Parathyroid adenoma (tissue), 2 donors: Measurements from ENCODE around the gene DNAL4.

Experiments
- H2AFZ ChIP-seq: fragments of 300-600 bp; sonication (generic); one replicate; pipeline ENCODE4 v1.7.0; 2017; ENCODE audit warnings: antibody characterized with exemption, mild to moderate bottlenecking
- H3K27ac ChIP-seq: fragments of 300-600 bp; sonication (generic); one replicate; pipeline ENCODE4 v1.7.0; 2017
- H3K27me3 ChIP-seq: fragments of 300-600 bp; sonication (generic); one replicate; pipeline ENCODE4 v1.7.0; 2017; ENCODE audit warnings: low read length; ENCODE audit not compliant: control insufficient read depth, insufficient read depth
- H3K36me3 ChIP-seq: fragments of 300-600 bp; sonication (generic); one replicate; pipeline ENCODE4 v1.7.0; 2017; ENCODE audit warnings: low read length; ENCODE audit not compliant: control insufficient read depth, insufficient read depth
- H3K4me1 ChIP-seq: fragments of 300-600 bp; sonication (generic); one replicate; pipeline ENCODE4 v1.7.0; 2017; ENCODE audit warnings: control low read depth
- H3K4me2 ChIP-seq: fragments of 300-600 bp; sonication (generic); one replicate; pipeline ENCODE4 v1.7.0; 2017; ENCODE audit warnings: low read length
- H3K4me3 ChIP-seq: fragments of 300-600 bp; sonication (generic); one replicate; pipeline ENCODE4 v1.7.0; 2017; ENCODE audit warnings: low read depth, low read length
- H3K79me2 ChIP-seq: fragments of 300-600 bp; sonication (generic); one replicate; pipeline ENCODE4 v1.7.0; 2017; ENCODE audit warnings: control low read depth
- H3K9ac ChIP-seq: fragments of 300-600 bp; sonication (generic); one replicate; pipeline ENCODE4 v1.7.0; 2017; ENCODE audit warnings: mild to moderate bottlenecking
- H3K9me3 ChIP-seq: fragments of 300-600 bp; sonication (generic); one replicate; pipeline ENCODE4 v1.7.0; 2017; ENCODE audit warnings: low read length; ENCODE audit not compliant: control insufficient read depth
- TF ChIP-seq, protein P1 (sequence below): fragments of 300-600 bp; sonication (generic); IDR thresholded peaks from one replicate; pipeline ENCODE4 v1.7.0; 2017; ENCODE audit warnings: antibody characterized with exemption, mild to moderate bottlenecking
- donor health status: primary hyperparathyroidism.

The DNAL4 gene

DNA sequence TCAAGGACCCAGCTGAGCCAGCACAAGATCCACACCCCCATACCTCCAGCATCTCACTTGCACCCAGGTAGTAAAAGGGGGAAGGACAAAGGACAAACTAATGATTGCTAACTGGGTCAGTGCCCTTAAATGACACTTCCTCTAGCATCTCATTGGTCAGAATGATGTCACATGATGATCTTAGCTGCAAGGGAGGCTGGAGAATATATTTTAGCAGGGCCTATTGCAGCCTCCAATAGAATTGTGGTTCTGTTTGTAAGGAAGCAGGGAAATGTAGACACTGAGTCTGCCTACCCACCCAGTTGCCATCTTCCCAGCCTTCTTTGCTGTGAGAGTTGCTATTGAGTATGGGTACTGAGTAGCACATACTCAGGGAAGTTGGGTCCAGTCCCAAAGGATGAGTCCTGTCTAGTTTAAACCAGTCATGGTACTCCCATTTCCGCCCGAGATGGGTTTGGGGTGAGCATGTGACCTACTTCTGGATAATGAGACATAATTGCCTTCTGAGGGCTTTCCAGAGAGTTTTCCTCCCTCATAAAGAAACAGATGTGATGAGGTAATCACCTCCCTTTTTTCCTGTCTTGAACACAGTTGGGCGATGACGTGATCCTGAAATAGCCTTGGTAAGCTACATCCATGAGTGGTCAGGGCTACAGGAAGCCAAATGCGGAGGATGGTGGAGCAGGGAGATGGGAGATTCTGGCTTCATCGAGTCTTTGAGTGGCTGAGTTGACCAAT is 5.5 kb upstream of the DNAL4 start:
- H3K27ac ChIP-seq: no peak overlapping the region
- no peaks in the 10 kb centered on the region for H3K79me2 ChIP-seq
- TF ChIP-seq, protein P1, sequence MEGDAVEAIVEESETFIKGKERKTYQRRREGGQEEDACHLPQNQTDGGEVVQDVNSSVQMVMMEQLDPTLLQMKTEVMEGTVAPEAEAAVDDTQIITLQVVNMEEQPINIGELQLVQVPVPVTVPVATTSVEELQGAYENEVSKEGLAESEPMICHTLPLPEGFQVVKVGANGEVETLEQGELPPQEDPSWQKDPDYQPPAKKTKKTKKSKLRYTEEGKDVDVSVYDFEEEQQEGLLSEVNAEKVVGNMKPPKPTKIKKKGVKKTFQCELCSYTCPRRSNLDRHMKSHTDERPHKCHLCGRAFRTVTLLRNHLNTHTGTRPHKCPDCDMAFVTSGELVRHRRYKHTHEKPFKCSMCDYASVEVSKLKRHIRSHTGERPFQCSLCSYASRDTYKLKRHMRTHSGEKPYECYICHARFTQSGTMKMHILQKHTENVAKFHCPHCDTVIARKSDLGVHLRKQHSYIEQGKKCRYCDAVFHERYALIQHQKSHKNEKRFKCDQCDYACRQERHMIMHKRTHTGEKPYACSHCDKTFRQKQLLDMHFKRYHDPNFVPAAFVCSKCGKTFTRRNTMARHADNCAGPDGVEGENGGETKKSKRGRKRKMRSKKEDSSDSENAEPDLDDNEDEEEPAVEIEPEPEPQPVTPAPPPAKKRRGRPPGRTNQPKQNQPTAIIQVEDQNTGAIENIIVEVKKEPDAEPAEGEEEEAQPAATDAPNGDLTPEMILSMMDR: no peak

DNA sequence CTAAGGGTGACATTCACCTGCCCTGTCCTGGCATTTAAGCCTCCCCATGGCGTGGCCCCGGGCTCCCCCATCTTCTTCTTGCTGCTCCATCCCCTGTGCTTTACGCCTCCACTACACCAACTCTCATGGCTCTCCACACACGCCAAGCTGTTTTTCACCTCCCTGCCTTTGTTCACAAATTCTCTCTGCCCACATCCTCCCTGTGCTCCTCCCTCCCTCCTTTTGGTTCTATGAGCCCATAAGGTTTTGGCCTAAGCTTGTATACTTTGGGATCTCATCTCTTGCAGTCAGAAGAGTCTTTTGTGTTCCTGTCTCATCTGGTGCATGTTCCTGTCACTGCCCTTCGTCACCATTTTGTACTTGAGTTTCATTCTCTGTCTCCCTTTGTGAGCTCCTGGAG is 4.6 kb upstream of the DNAL4 start:
- TF ChIP-seq, protein P1: no peak
- Histone ChIP-seq H3K4me1 (peaks cover 4% of the 10 kb centered on the region), H3K4me2 (no peak overlapping the region), H3K79me2 (no peaks in the 10 kb centered on the region), H3K27ac (no peak overlapping the region), H3K4me3 (no peak overlapping the region), H3K27me3 (no peaks in the 10 kb centered on the region), H3K9ac (no peak overlapping the region), H2AFZ (no peak overlapping the region), H3K9me3 (no peaks in the 10 kb centered on the region), H3K36me3 (no peaks in the 10 kb centered on the region)

More for the DNA sequence above, 5.5 kb upstream of the DNAL4 start:
- Histone ChIP-seq H3K4me1 (peaks cover under 1% of the 10 kb centered on the region), H3K9me3 (no peaks in the 10 kb centered on the region), H3K9ac (no peak overlapping the region), H3K4me3 (no peak overlapping the region), H3K36me3 (no peaks in the 10 kb centered on the region), H3K27me3 (no peaks in the 10 kb centered on the region), H2AFZ (no peak overlapping the region), H3K4me2 (no peak overlapping the region)

DNA sequence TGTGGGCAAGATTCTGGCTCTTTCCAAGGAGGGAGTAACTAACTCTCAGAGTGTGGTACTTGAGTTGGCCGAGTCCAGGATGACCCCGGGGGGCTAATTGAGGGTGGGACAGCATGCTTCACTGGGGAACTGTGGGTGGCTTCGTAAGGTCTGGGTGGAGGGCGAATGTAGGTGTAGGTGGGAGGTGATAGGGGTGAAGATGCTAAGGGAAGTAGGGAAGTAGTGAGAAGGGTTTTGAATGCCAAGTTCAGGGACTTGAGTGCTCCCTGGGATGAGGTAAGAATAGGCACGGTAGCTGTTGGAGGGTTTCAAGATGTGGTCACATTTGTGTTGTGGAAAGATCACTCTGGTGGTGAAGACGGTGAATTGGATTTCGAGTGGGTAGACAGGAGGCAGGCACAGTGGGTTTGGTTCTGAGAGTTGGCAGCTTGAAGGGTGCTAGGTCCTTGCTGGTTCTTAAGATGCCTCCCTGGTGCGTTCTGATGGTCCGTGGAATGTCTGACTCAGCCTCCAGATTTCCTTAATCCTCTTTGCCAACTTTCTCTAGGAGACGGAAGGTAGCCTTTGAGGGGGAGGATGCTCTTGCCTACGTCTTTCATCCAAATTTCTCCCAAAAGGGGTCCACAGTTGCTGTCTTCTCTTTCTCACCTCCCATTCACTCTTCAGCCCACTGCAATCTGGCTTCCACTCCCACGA is 2.5 kb upstream of the DNAL4 start:
- H3K4me2 ChIP-seq: no peak overlapping the region
- H3K4me1 ChIP-seq: peaks cover 4% of the 10 kb centered on the region
- H3K27ac ChIP-seq: no peak overlapping the region
- H3K79me2 ChIP-seq: no peaks in the 10 kb centered on the region
- no peak overlapping the region for H3K9ac ChIP-seq
- H3K36me3 ChIP-seq: no peaks in the 10 kb centered on the region
- H3K9me3 ChIP-seq: no peaks in the 10 kb centered on the region
- H3K27me3 ChIP-seq: no peaks in the 10 kb centered on the region
- H3K4me3 ChIP-seq: no peak overlapping the region
- TF ChIP-seq, protein P1: no peak
- no peak overlapping the region for H2AFZ ChIP-seq

DNA sequence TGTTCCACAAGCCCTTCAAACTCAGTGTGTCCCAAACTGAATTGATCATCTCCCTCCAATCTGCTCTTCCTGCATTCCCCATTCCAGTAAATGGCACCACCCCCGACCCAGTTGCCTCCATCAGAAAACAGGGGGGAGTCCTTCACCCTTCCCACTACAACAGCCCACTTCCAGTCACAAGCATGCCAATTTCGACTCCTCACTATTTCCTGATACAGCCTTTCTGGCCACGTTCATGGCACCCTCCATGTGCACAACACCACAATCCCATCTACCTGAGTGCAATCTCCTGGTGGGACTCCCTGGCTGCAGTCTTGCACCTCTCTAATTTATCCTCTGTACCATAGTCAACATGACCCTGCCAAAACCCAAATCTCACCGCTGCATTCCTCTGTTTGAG is 1.6 kb upstream of the DNAL4 start:
- TF ChIP-seq, protein P1: no peak
- Histone ChIP-seq H3K4me3 (no peak overlapping the region), H3K27ac (no peak overlapping the region)

More for the DNA sequence above, 1.6 kb upstream of the DNAL4 start:
- Histone ChIP-seq H3K9ac (no peak overlapping the region), H3K36me3 (no peaks in the 10 kb centered on the region), H3K79me2 (no peaks in the 10 kb centered on the region), H3K9me3 (no peaks in the 10 kb centered on the region), H3K4me1 (peaks cover 4% of the 10 kb centered on the region), H2AFZ (no peak overlapping the region), H3K4me2 (no peak overlapping the region), H3K27me3 (no peaks in the 10 kb centered on the region)
